ENCODE measurements around the gene C22orf31.
"Not testable (repeated sequence)": the region's sequence is repeated elsewhere in the genome, so short reads cannot be mapped to it uniquely, and the experiment has no call there.

The C22orf31 gene

GRCh38 chr22:29092243-29092642, 30.6 kb upstream of the C22orf31 start:
- TF ChIP-seq, protein P1, sequence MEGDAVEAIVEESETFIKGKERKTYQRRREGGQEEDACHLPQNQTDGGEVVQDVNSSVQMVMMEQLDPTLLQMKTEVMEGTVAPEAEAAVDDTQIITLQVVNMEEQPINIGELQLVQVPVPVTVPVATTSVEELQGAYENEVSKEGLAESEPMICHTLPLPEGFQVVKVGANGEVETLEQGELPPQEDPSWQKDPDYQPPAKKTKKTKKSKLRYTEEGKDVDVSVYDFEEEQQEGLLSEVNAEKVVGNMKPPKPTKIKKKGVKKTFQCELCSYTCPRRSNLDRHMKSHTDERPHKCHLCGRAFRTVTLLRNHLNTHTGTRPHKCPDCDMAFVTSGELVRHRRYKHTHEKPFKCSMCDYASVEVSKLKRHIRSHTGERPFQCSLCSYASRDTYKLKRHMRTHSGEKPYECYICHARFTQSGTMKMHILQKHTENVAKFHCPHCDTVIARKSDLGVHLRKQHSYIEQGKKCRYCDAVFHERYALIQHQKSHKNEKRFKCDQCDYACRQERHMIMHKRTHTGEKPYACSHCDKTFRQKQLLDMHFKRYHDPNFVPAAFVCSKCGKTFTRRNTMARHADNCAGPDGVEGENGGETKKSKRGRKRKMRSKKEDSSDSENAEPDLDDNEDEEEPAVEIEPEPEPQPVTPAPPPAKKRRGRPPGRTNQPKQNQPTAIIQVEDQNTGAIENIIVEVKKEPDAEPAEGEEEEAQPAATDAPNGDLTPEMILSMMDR (conservative IDR thresholded peaks at IDR 0.05; ENCODE audit: control insufficient read depth, insufficient read depth, low read depth, low read length): no peak
- no peak overlapping the region for H3K4me3 ChIP-seq (ENCODE audit: control insufficient read depth, low read depth, low read length)
- DNase-seq (ENCODE audit: low read depth): no peak

GRCh38 chr22:29090039-29090438, 28.4 kb upstream of the C22orf31 start:
- no peak for DNase-seq (ENCODE audit: low read depth)
- H3K4me3 ChIP-seq (ENCODE audit: control insufficient read depth, low read depth, low read length): no peak overlapping the region
- TF ChIP-seq, protein P1 (conservative IDR thresholded peaks at IDR 0.05; ENCODE audit: control insufficient read depth, insufficient read depth, low read depth, low read length): no peak

GRCh38 chr22:29089507-29089906, 27.9 kb upstream of the C22orf31 start:
- no peak overlapping the region for H3K4me3 ChIP-seq (ENCODE audit: control insufficient read depth, low read depth, low read length)
- TF ChIP-seq, protein P1 (conservative IDR thresholded peaks at IDR 0.05; ENCODE audit: control insufficient read depth, insufficient read depth, low read depth, low read length): no peak
- no peak for DNase-seq (ENCODE audit: low read depth)

- TF ChIP-seq, protein P1 (conservative IDR thresholded peaks at IDR 0.05; ENCODE audit: control insufficient read depth, insufficient read depth, low read depth, low read length): no peak
Observed at GRCh38 chr22:29088809-29089208, 27.2 kb upstream of the C22orf31 start.

GRCh38 chr22:29087012-29087411, 25.4 kb upstream of the C22orf31 start:
- DNase-seq (ENCODE audit: low read depth): no peak
- TF ChIP-seq, protein P1 (conservative IDR thresholded peaks at IDR 0.05; ENCODE audit: control insufficient read depth, insufficient read depth, low read depth, low read length): no peak
- H3K4me3 ChIP-seq (ENCODE audit: control insufficient read depth, low read depth, low read length): no peak overlapping the region

More at GRCh38 chr22:29088809-29089208, 27.2 kb upstream of the C22orf31 start:
- no peak overlapping the region for H3K4me3 ChIP-seq (ENCODE audit: control insufficient read depth, low read depth, low read length)
- DNase-seq (ENCODE audit: low read depth): no peak

DNA sequence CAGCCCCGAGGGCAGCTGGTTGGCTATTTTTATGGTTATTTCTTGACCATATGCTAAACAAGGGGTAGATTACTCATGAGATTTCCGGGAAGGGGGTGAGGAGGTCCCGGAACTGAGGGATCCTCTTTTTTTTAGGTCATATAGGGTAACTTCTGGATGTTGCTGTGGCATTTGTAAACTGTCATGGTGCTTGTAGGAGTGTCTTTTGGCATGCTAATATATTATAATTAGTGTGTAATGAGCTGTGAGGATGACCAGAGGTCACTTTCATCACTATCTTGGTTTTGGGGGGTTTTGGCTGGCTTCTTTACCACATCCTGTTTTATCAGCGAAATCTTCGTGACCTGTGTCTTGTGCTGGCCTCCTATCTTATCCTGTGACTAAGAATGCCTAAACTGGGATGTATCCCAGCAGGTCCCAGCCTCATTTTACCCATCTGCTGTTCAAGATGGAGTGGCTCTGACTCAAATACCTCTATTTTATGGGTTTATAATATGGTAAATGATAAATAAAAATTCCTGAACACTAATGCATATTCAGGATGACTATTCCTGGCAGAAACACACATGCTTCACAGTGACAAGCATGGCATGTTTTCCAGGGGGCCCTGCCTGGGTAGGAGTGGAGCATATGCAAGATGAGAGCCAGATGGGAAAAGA, 22.4 kb upstream of the C22orf31 start:
- no peak overlapping the region for H3K4me3 ChIP-seq (ENCODE audit: control insufficient read depth, low read depth, low read length)
- DNase-seq (ENCODE audit: low read depth): peak; percentile 52
- TF ChIP-seq, protein P1 (conservative IDR thresholded peaks at IDR 0.05; ENCODE audit: control insufficient read depth, insufficient read depth, low read depth, low read length): no peak

- DNase-seq (ENCODE audit: low read depth); H3K4me3 ChIP-seq (ENCODE audit: control insufficient read depth, low read depth, low read length): not testable (repeated sequence)
Observed at GRCh38 chr22:29083576-29083932, 21.9 kb upstream of the C22orf31 start.
